A673 (cell line): ENCODE results near the gene NUP210L. TPM values are rescaled to one million over a fixed set of nuclear protein-coding genes. Genes with fewer than 3 reads are reported as not detected.

ENCODE experiments used
- BruUV-seq: library from RNA; stranded (reverse); fragments of 400-500 nt; replicated peaks from 2 replicates; lab custom pipeline; 2021; lab: Mats Ljungman, UMichigan
- CTCF ChIA-PET: fragments of 300-600 bp; sonication (Branson Sonifier 250); formaldehyde crosslinking; loops from one replicate; lab custom pipeline; 2022; ENCODE audit warnings: antibody characterized with exemption; lab: Charles Lee
- POLR2A ChIA-PET: fragments of 300-600 bp; sonication (Branson Sonifier 250); formaldehyde crosslinking; loops from one replicate; lab custom pipeline; 2022; ENCODE audit warnings: antibody characterized with exemption; ENCODE audit not compliant: low non-redundant PET; lab: Charles Lee
- DNase-seq: peaks from one replicate; pipeline ENCODE4 v3.0.0-alpha.2; 2015; ENCODE audit warnings: low spot score
- H3K27ac ChIP-seq: fragments of 200-600 bp; sonication (generic); 2 replicates; pipeline ENCODE4 v1.5.1; 2016; ENCODE audit warnings: mixed run types, low read depth, mild to moderate bottlenecking, mixed read lengths, antibody characterized with exemption, low read length; ENCODE audit not compliant: poor library complexity, severe bottlenecking
- H3K27me3 ChIP-seq: fragments of 200-600 bp; sonication (generic); replicated peaks from 2 replicates; pipeline ENCODE4 v1.6.1; 2017; ENCODE audit warnings: mixed run types, low read depth, mild to moderate bottlenecking, mixed read lengths, antibody characterized with exemption, low read length; ENCODE audit not compliant: insufficient read depth, poor library complexity
- H3K36me3 ChIP-seq: fragments of 200-600 bp; sonication (generic); 2 replicates; pipeline ENCODE4 v1.6.1; 2016; ENCODE audit warnings: mixed run types, mild to moderate bottlenecking, mixed read lengths, antibody characterized with exemption, low read length; ENCODE audit not compliant: insufficient read depth, poor library complexity, severe bottlenecking
- H3K4me1 ChIP-seq: fragments of 200-600 bp; sonication (generic); 2 replicates; pipeline ENCODE4 v1.6.1; 2017; ENCODE audit warnings: mixed run types, mild to moderate bottlenecking, mixed read lengths, antibody characterized with exemption, low read length; ENCODE audit not compliant: insufficient read depth, poor library complexity, severe bottlenecking
- H3K4me3 ChIP-seq: fragments of 200-600 bp; sonication (generic); 2 replicates; pipeline ENCODE4 v1.5.1; 2016; ENCODE audit warnings: low read depth, mixed run types, mild to moderate bottlenecking, mixed read lengths, low read length; ENCODE audit not compliant: poor library complexity, severe bottlenecking
- H3K9me3 ChIP-seq: fragments of 200-600 bp; sonication (generic); 2 replicates; pipeline ENCODE4 v1.6.1; 2016; ENCODE audit warnings: mixed run types, low read depth, mild to moderate bottlenecking, mixed read lengths, antibody characterized with exemption, low read length; ENCODE audit not compliant: poor library complexity, severe bottlenecking
- EZH2 ChIP-seq: fragments of 200-600 bp; sonication (generic); IDR thresholded peaks from 2 replicates; pipeline ENCODE4 v1.6.1; 2017; ENCODE audit warnings: borderline replicate concordance, low read depth, mild to moderate bottlenecking, mixed read lengths, antibody characterized with exemption, low read length; ENCODE audit not compliant: poor library complexity, severe bottlenecking
- intact Hi-C: fragments of 100-400 bp; cut with micrococcal nuclease; formaldehyde crosslinking; loops from one replicate; pipeline ENCODE4 v1.10.0; 2022; ENCODE audit not compliant: unreplicated experiment
- total RNA-seq: library from RNA; stranded (reverse); gene quantifications from 2 replicates; pipeline ENCODE4 v1.2.3, GENCODE V29; 2021
- TF ChIP-seq, protein P1 (sequence below): fragments of 300-800, 200-600 bp; sonication (generic); conservative IDR thresholded peaks from 2 replicates; pipeline ENCODE4 v1.5.1; 2017; ENCODE audit warnings: low read depth, mild to moderate bottlenecking, antibody characterized with exemption, low read length, moderate library complexity, mixed read lengths

NUP210L gene
- total RNA-seq, 1 experiment from 2014 or later = 0.04 TPM

DNA sequence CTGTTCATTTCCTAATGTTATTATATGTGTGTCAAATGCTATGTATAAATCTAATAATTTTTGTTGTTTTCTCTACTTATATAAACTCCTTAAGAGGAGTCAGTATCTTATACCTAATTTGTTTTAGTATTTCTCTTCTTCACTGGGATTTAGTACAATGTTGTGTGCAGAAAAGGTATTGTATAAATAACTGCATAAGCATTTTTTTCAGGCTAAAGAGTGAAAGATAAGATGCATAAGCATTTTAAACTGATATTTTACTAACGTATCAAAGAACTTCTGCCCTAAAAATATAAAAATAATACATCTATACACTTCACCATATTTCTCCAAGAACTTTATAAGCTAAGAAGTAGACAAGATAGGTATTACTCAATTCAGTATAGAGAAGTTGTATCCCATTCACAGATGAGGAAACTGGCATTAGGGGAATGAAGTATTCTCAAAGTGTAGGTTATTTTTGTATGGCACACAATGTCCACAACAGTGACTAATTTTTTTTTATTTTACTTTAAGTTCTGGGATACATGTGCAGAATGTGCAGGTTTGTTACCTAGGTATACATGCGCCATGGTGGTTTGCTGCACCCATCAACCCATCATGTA lies 59.3 kb downstream of the NUP210L start:
- H3K4me3 ChIP-seq = no peak overlapping the region
- intact Hi-C loops = no loop called here
- TF ChIP-seq EZH2 = no peak
- TF ChIP-seq, protein P1, sequence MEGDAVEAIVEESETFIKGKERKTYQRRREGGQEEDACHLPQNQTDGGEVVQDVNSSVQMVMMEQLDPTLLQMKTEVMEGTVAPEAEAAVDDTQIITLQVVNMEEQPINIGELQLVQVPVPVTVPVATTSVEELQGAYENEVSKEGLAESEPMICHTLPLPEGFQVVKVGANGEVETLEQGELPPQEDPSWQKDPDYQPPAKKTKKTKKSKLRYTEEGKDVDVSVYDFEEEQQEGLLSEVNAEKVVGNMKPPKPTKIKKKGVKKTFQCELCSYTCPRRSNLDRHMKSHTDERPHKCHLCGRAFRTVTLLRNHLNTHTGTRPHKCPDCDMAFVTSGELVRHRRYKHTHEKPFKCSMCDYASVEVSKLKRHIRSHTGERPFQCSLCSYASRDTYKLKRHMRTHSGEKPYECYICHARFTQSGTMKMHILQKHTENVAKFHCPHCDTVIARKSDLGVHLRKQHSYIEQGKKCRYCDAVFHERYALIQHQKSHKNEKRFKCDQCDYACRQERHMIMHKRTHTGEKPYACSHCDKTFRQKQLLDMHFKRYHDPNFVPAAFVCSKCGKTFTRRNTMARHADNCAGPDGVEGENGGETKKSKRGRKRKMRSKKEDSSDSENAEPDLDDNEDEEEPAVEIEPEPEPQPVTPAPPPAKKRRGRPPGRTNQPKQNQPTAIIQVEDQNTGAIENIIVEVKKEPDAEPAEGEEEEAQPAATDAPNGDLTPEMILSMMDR = no peak
- H3K27ac ChIP-seq = no peak overlapping the region
- no peaks in the 10 kb centered on the region for H3K9me3 ChIP-seq
- H3K36me3 ChIP-seq = no peaks in the 10 kb centered on the region
- no peaks in the 10 kb centered on the region for H3K27me3 ChIP-seq
- ChIA-PET CTCF (interaction anchor here (0.5 kb wide), 1 partner anchor 241 kb away, joined by 7 read pairs; no protein-coding TSS in a partner anchor), POLR2A (no interaction called here)
- BruUV-seq = no TSS peak
- H3K4me1 ChIP-seq = no peaks in the 10 kb centered on the region
- DNase-seq = no peak

DNA sequence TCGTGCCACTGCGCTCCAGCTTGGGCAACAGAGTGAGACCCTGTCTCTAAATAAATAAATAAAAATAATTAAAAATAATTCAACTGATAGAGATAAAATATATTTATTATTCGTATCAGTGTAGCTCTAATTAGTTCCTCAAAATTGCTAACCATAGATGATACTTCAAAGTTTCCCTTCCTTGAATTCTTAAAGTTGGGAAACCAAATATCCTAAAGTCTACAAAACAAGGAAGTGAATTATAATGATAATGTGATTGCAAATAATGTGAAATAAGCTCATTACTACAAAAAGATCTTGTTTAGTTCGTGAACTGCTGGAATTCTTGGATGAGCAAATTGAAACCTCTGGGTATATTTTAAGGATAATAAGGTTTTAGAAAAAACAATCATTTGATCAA lies 60.5 kb downstream of the NUP210L start:
- no peak for TF ChIP-seq EZH2
- TF ChIP-seq, protein P1 = no peak
- BruUV-seq = no TSS peak
- POLR2A ChIA-PET = no interaction called here
- Histone ChIP-seq H3K9me3 (no peaks in the 10 kb centered on the region), H3K36me3 (no peaks in the 10 kb centered on the region), H3K4me1 (no peaks in the 10 kb centered on the region), H3K4me3 (no peak overlapping the region), H3K27me3 (no peaks in the 10 kb centered on the region), H3K27ac (no peak overlapping the region)
- no peak for DNase-seq
- CTCF ChIA-PET = interaction anchor here (0.6 kb wide), 1 partner anchor 890 kb away, joined by 4 read pairs; no protein-coding TSS in a partner anchor
- intact Hi-C loops = no loop called here

DNA sequence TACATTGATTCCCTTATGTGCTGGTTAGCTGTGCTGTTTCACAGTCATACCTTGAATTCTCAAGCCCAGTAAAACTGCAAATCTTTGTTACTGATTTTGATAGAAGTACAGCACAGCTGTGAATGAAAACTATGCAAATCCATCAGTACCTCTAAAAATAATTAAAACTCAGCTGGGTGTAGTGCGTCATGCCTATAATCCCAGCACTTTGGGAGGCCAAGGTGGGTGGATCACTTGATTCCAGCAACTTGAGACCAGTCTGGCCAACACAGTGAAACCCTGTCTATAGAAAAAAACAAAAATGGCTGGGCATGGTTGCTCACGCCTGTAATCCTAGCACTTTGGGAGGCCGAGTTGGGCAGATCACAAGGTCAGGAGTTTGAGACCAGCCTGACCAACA lies 61.2 kb downstream of the NUP210L start:
- H3K36me3 ChIP-seq = no peaks in the 10 kb centered on the region
- no peak overlapping the region for H3K4me3 ChIP-seq
- H3K4me1 ChIP-seq = no peaks in the 10 kb centered on the region
- TF ChIP-seq, protein P1 = no peak
- TF ChIP-seq EZH2 = no peak
- ChIA-PET POLR2A (interaction anchor here (0.7 kb wide), 1 partner anchor 9 kb away, joined by 3 read pairs; no protein-coding TSS in a partner anchor), CTCF (no interaction called here)
- no peaks in the 10 kb centered on the region for H3K27me3 ChIP-seq
- intact Hi-C loops = no loop called here
- no TSS peak for BruUV-seq
- no peak for DNase-seq
- no peaks in the 10 kb centered on the region for H3K9me3 ChIP-seq
- H3K27ac ChIP-seq = no peak overlapping the region
